ENCODE measurements around the gene DGKZ. TPM values are rescaled to one million over a fixed set of nuclear protein-coding genes. Genes with fewer than 3 reads are reported as not detected.

The DGKZ gene
- total and polyA plus RNA-seq, 8 donors = 24.0 to 405 (median 61.7) TPM

GRCh38 chr11:46388619-46389449, 41.6 kb downstream of the DGKZ start:
- WGBS, 5 donors = 5 to 9% (median 7%) methylated on average over 20 to 21 of the region's 21 CpGs
- no peak for DNase-seq
- Histone ChIP-seq H3K9me3 (no peaks in the 10 kb centered on the region), H3K36me3 (no peaks in the 10 kb centered on the region), H3K27me3 (peaks cover 17 to 96% (median 58%) of the 10 kb centered on the region in 3 donors), H3K4me1 (peaks cover 41 to 49% (median 46%) of the 10 kb centered on the region in 4 donors), H3K4me3 (peak overlapping the region; percentile 37 to 60 (median 46)), H3K27ac (no peak overlapping the region)
- no peak for TF ChIP-seq POLR2AphosphoS5 (IDR thresholded peaks at IDR 0.05)
- no peak for TF ChIP-seq CTCF (IDR thresholded peaks at IDR 0.05)
- no peak for TF ChIP-seq EP300 (IDR thresholded peaks at IDR 0.05)
- intact Hi-C loops (cut with DNase I; ENCODE audit: low total_unique reads) = no loop called here

- intact Hi-C loops (cut with DNase I; ENCODE audit: low total_unique reads) = loop anchor here (5.0 kb wide), 1 partner anchor 143 kb away; no protein-coding TSS in a partner anchor
- Histone ChIP-seq H3K4me3 (peak overlapping the region; percentile 37 to 60 (median 46)), H3K9me3 (no peaks in the 10 kb centered on the region), H3K4me1 (peaks cover 41 to 49% (median 46%) of the 10 kb centered on the region in 4 donors), H3K27me3 (peaks cover 17 to 88% (median 58%) of the 10 kb centered on the region in 3 donors), H3K36me3 (no peaks in the 10 kb centered on the region), H3K27ac (no peak overlapping the region)
- TF ChIP-seq CTCF (IDR thresholded peaks at IDR 0.05) (peak in 5 of 7 experiments; percentile 44 to 82 (median 73)), EP300 (IDR thresholded peaks at IDR 0.05) (no peak)
- WGBS, 5 donors = 1 to 3% (median 2%) methylated on average over 29 to 80 of the region's 80 CpGs
- peak; percentile 73 to 92 for DNase-seq
Measured at GRCh38 chr11:46389450-46390330, 42.4 kb downstream of the DGKZ start.

- H3K27me3 ChIP-seq = peaks cover 17 to 79% (median 58%) of the 10 kb centered on the region in 3 donors
Measured at GRCh38 chr11:46390331-46391171, 43.3 kb downstream of the DGKZ start.

More at GRCh38 chr11:46390331-46391171, 43.3 kb downstream of the DGKZ start:
- no peaks in the 10 kb centered on the region for H3K9me3 ChIP-seq
- peaks cover 41 to 49% (median 46%) of the 10 kb centered on the region in 4 donors for H3K4me1 ChIP-seq
- H3K36me3 ChIP-seq = peaks cover 0 to 2% (median under 1%) of the 10 kb centered on the region in 4 donors
- intact Hi-C loops (cut with DNase I; ENCODE audit: low total_unique reads) = loop anchor here (5.0 kb wide), 1 partner anchor 142 kb away; no protein-coding TSS in a partner anchor
- TF ChIP-seq EP300 (IDR thresholded peaks at IDR 0.05) = no peak
- no peak for TF ChIP-seq CTCF (IDR thresholded peaks at IDR 0.05)
- no peak for TF ChIP-seq POLR2A (IDR thresholded peaks at IDR 0.05)
- TF ChIP-seq POLR2AphosphoS5 (IDR thresholded peaks at IDR 0.05) = no peak
- 4 to 8% (median 6%) methylated on average over 34 to 49 of the region's 49 CpGs for WGBS, 5 donors
- DNase-seq = no peak
- peak overlapping the region in 3 of 4 donors; percentile 23 to 63 (median 51) for H3K4me3 ChIP-seq
- H3K27ac ChIP-seq = no peak overlapping the region

All from stomach (tissue), 9 donors.